Peyer's patch (tissue), 4 donors: ENCODE data around the gene IQCN.

Experiments used
- POLR2A ChIP-seq, 2 donors: fragments of 450-650 bp; IDR thresholded peaks; one replicate each; pipeline ENCODE4 v1.5.1; 2017; ENCODE audit warnings: antibody characterized with exemption in 2 of 2, mild to moderate bottlenecking in 2 of 2, moderate library complexity in 2 of 2
- TF ChIP-seq, protein P1 (sequence below), 6 experiments: fragments of 450-650 bp in 4 of 6; fragments of 200-600 bp in 2 of 6; sonication (generic) in 1 of 6; IDR thresholded peaks; one replicate each; pipeline ENCODE4 v1.5.1; 2017 to 2019; ENCODE audit warnings: antibody characterized with exemption in 6 of 6, mild to moderate bottlenecking in 3 of 6, moderate library complexity in 1 of 6

DNA sequence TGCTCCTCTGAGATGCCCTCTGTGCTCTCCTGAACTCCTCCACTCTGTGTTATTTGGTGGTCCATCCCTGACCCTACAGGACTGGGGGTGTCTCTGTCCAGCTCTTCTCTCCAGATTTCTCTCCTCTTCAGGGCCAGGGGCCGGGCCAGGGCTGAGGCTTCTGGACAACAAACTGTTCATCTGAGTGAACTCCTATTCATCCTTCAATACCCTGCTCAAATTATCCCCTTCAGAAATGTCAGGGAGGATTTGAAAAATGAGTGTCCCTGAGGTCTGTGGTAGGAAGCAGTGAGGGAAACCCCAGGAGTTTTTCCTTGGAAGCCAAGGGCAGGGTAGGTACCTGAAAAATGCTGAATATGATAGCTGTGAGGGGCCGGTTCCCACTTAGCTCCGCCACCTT lies 55.7 kb downstream of the IQCN start:
- TF ChIP-seq, protein P1, sequence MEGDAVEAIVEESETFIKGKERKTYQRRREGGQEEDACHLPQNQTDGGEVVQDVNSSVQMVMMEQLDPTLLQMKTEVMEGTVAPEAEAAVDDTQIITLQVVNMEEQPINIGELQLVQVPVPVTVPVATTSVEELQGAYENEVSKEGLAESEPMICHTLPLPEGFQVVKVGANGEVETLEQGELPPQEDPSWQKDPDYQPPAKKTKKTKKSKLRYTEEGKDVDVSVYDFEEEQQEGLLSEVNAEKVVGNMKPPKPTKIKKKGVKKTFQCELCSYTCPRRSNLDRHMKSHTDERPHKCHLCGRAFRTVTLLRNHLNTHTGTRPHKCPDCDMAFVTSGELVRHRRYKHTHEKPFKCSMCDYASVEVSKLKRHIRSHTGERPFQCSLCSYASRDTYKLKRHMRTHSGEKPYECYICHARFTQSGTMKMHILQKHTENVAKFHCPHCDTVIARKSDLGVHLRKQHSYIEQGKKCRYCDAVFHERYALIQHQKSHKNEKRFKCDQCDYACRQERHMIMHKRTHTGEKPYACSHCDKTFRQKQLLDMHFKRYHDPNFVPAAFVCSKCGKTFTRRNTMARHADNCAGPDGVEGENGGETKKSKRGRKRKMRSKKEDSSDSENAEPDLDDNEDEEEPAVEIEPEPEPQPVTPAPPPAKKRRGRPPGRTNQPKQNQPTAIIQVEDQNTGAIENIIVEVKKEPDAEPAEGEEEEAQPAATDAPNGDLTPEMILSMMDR (IDR thresholded peaks at IDR 0.05): no peak
- TF ChIP-seq POLR2A (IDR thresholded peaks at IDR 0.05): no peak
